H9 (cell line): Measurements from ENCODE around the gene PRTG. TPM values are rescaled to one million over a fixed set of nuclear protein-coding genes. Genes with fewer than 3 reads are reported as not detected.

ENCODE experiments used
- DNase-seq: peaks from one replicate; pipeline ENCODE4 v3.0.0-alpha.2; 2017
- H2AFZ ChIP-seq: one replicate; pipeline ENCODE4 v1.6.1; 2013; ENCODE audit warnings: mild to moderate bottlenecking, low read length, control low read depth, moderate library complexity
- H2AK5ac ChIP-seq: 2 replicates; pipeline ENCODE4 v1.6.1; 2013; ENCODE audit warnings: low read length, control low read depth, mixed read lengths; ENCODE audit not compliant: insufficient read length
- H2BK120ac ChIP-seq: one replicate; pipeline ENCODE4 v1.6.1; 2013; ENCODE audit warnings: low read depth, mild to moderate bottlenecking, low read length, control low read depth, inconsistent platforms; ENCODE audit not compliant: poor library complexity, severe bottlenecking
- H2BK12ac ChIP-seq: 2 replicates; pipeline ENCODE4 v1.6.1; 2013; ENCODE audit warnings: low read length, control low read depth, mixed read lengths, low read depth; ENCODE audit not compliant: insufficient read length
- H2BK15ac ChIP-seq: 2 replicates; pipeline ENCODE4 v1.6.1; 2013; ENCODE audit warnings: low read depth, low read length, control low read depth
- H2BK20ac ChIP-seq: one replicate; pipeline ENCODE4 v1.6.1; 2013; ENCODE audit warnings: low read depth, mild to moderate bottlenecking, low read length, control low read depth, inconsistent platforms; ENCODE audit not compliant: poor library complexity, severe bottlenecking
- H2BK5ac ChIP-seq: 2 replicates; pipeline ENCODE4 v1.6.1; 2013; ENCODE audit warnings: low read length, control low read depth, mixed read lengths; ENCODE audit not compliant: insufficient read length
- H3K14ac ChIP-seq: 2 replicates; pipeline ENCODE4 v1.6.1; 2013; ENCODE audit warnings: low read length, control low read depth; ENCODE audit not compliant: insufficient read depth
- H3K18ac ChIP-seq: 2 replicates; pipeline ENCODE4 v1.6.1; 2013; ENCODE audit warnings: low read depth, mild to moderate bottlenecking, mixed read lengths, low read length, control low read depth; ENCODE audit not compliant: insufficient read length
- H3K23ac ChIP-seq: 2 replicates; pipeline ENCODE4 v1.6.1; 2013; ENCODE audit warnings: low read length, control low read depth, mixed read lengths, low read depth; ENCODE audit not compliant: insufficient read length
- H3K23me2 ChIP-seq: 2 replicates; pipeline ENCODE4 v1.6.1; 2013; ENCODE audit warnings: low read depth, mild to moderate bottlenecking, mixed read lengths, low read length, control low read depth; ENCODE audit not compliant: insufficient read length, poor library complexity, severe bottlenecking
- H3K27ac ChIP-seq: 2 replicates; pipeline ENCODE4 v1.5.1; 2013; ENCODE audit warnings: low read length, control low read depth, mixed read lengths, low read depth; ENCODE audit not compliant: insufficient read length
- H3K27me3 ChIP-seq: 2 replicates; pipeline ENCODE4 v1.6.1; 2013; ENCODE audit warnings: low read length, control low read depth, inconsistent platforms; ENCODE audit not compliant: insufficient read depth
- H3K4ac ChIP-seq: 2 replicates; pipeline ENCODE4 v1.6.1; 2013; ENCODE audit warnings: low read depth, mild to moderate bottlenecking, control low read depth, inconsistent platforms, low read length, moderate library complexity
- H3K4me1 ChIP-seq: 2 replicates; pipeline ENCODE4 v1.6.1; 2013; ENCODE audit warnings: low read length, control low read depth, inconsistent platforms; ENCODE audit not compliant: insufficient read depth
- H3K4me2 ChIP-seq: 2 replicates; pipeline ENCODE4 v1.6.1; 2013; ENCODE audit warnings: low read length, control low read depth, mixed read lengths; ENCODE audit not compliant: insufficient read length, insufficient read depth
- H3K56ac ChIP-seq: 2 replicates; pipeline ENCODE4 v1.6.1; 2013; ENCODE audit warnings: low read depth, mild to moderate bottlenecking, mixed read lengths, low read length, control low read depth; ENCODE audit not compliant: insufficient read length
- H3K79me1 ChIP-seq: 2 replicates; pipeline ENCODE4 v1.6.1; 2013; ENCODE audit warnings: low read depth, mild to moderate bottlenecking, moderate library complexity, low read length, control low read depth, inconsistent platforms; ENCODE audit not compliant: insufficient read depth, poor library complexity, severe bottlenecking
- H3K79me2 ChIP-seq: 2 replicates; pipeline ENCODE4 v1.6.1; 2013; ENCODE audit warnings: low read length, control low read depth, inconsistent platforms; ENCODE audit not compliant: insufficient read depth
- H3K9ac ChIP-seq: 2 replicates; pipeline ENCODE4 v1.6.1; 2013; ENCODE audit warnings: low read length, control low read depth, mixed read lengths; ENCODE audit not compliant: insufficient read length; ENCODE audit errors: extremely low read depth
- H3K9me3 ChIP-seq: one replicate; pipeline ENCODE4 v1.6.1; 2013; ENCODE audit warnings: low read depth, low read length, inconsistent platforms; ENCODE audit not compliant: control insufficient read depth
- H3T11ph ChIP-seq: one replicate; pipeline ENCODE4 v1.6.1; 2013; ENCODE audit warnings: mild to moderate bottlenecking, low read length, control low read depth, inconsistent platforms
- H4K20me1 ChIP-seq: one replicate; pipeline ENCODE4 v1.6.1; 2013; ENCODE audit not compliant: control insufficient read depth, insufficient read length, insufficient read depth
- H4K5ac ChIP-seq: 2 replicates; pipeline ENCODE4 v1.6.1; 2013; ENCODE audit warnings: low read depth, mild to moderate bottlenecking, mixed read lengths, low read length, control low read depth; ENCODE audit not compliant: insufficient read length
- H4K8ac ChIP-seq: replicated peaks from 2 replicates; pipeline ENCODE4 v1.6.1; 2013; ENCODE audit warnings: low read length, control low read depth, mixed read lengths, low read depth; ENCODE audit not compliant: insufficient read length
- H4K91ac ChIP-seq: 2 replicates; pipeline ENCODE4 v1.6.1; 2013; ENCODE audit warnings: low read depth, mild to moderate bottlenecking, moderate library complexity, mixed read lengths, low read length, control low read depth; ENCODE audit not compliant: insufficient read length
- H3K27ac Mint-ChIP-seq, 3 experiments: 2 replicates in 2 of 3; 3 replicates in 1 of 3; pipeline ENCODE4 v1.8.0; 2020 to 2021; ENCODE audit warnings: mixed read lengths in 3 of 3, mild to moderate bottlenecking in 1 of 3, moderate library complexity in 1 of 3
- H3K27me3 Mint-ChIP-seq: 2 replicates; pipeline ENCODE4 v1.8.0; 2021; ENCODE audit warnings: low read depth, mild to moderate bottlenecking, moderate library complexity, mixed read lengths
- H3K36me3 Mint-ChIP-seq, 3 experiments: 2 replicates in 2 of 3; 3 replicates in 1 of 3; pipeline ENCODE4 v1.8.0; 2020 to 2021; ENCODE audit warnings: low read depth in 3 of 3, mixed read lengths in 3 of 3; ENCODE audit not compliant: insufficient read depth in 1 of 3
- H3K4me1 Mint-ChIP-seq, 2 experiments: 2 replicates each; pipeline ENCODE4 v1.8.0; 2020; ENCODE audit warnings: mixed read lengths in 2 of 2
- H3K4me3 Mint-ChIP-seq, 2 experiments: 2 replicates in 1 of 2; 3 replicates in 1 of 2; pipeline ENCODE4 v1.8.0; 2020 to 2021; ENCODE audit warnings: mild to moderate bottlenecking in 2 of 2, mixed read lengths in 2 of 2, moderate library complexity in 1 of 2
- H3K9me3 Mint-ChIP-seq, 2 experiments: 2 replicates in 1 of 2; 3 replicates in 1 of 2; pipeline ENCODE4 v1.8.0; 2020; ENCODE audit warnings: mild to moderate bottlenecking in 2 of 2, mixed read lengths in 2 of 2, moderate library complexity in 1 of 2
- CTCF ChIP-seq: fragments of 200-600 bp; sonication (generic); conservative IDR thresholded peaks from 3 replicates; pipeline ENCODE4 v1.8.0; 2021; ENCODE audit warnings: antibody characterized with exemption, mild to moderate bottlenecking
- WGBS: extraction: QIAGEN DNeasy Blood & Tissue Kit; methylation state at CpG from one replicate; pipeline ENCODE4 v1.1.7; 2013; ENCODE audit warnings: missing lambda C conversion rate, low lambda C conversion rate, mixed read lengths; ENCODE audit not compliant: insufficient read length; ENCODE audit errors: extremely low coverage; 5-methylcytosine and 5-hydroxymethylcytosine counted together
- total RNA-seq: library from RNA; stranded (reverse); gene quantifications from 2 replicates; pipeline ENCODE4 v1.2.1, GENCODE V29; 2021

The PRTG gene
- total RNA-seq, 1 experiment from 2014 or later, result 5.7 TPM

- no peaks in the 10 kb centered on the region for H3K9me3 ChIP-seq
- Mint-ChIP-seq H3K4me3 (no peak overlapping the region), H3K9me3 (no peaks in the 10 kb centered on the region), H3K27ac (no peak overlapping the region), H3K27me3 (peaks cover 2% of the 10 kb centered on the region; the same call in 1 of the 2 replicates), H3K4me1 (no peaks in the 10 kb centered on the region), H3K36me3 (no peaks in the 10 kb centered on the region)
- no peak overlapping the region for H3K23ac ChIP-seq
- WGBS, result no CpG with 5 or more reads among the region's 1 CpG
- no peak overlapping the region for H3K14ac ChIP-seq
- H4K91ac ChIP-seq, result no peak overlapping the region
- no peak for DNase-seq
- H3K9ac ChIP-seq, result no peak overlapping the region
- H3K27me3 ChIP-seq, result no peaks in the 10 kb centered on the region
- TF ChIP-seq CTCF, result no peak
- no peak overlapping the region for H2BK120ac ChIP-seq
- H3K27ac ChIP-seq, result no peak overlapping the region
- no peak overlapping the region for H3K18ac ChIP-seq
- no peak overlapping the region for H2AK5ac ChIP-seq
- H3K4me2 ChIP-seq, result no peak overlapping the region
- no peak overlapping the region for H3K4ac ChIP-seq
- no peak overlapping the region for H2BK15ac ChIP-seq
- no peak overlapping the region for H3K56ac ChIP-seq
- H2BK20ac ChIP-seq, result no peak overlapping the region
- H4K5ac ChIP-seq, result no peak overlapping the region
- H2BK12ac ChIP-seq, result no peak overlapping the region
- no peaks in the 10 kb centered on the region for H3K79me2 ChIP-seq
- no peak overlapping the region for H2BK5ac ChIP-seq
- no peak overlapping the region for H4K8ac ChIP-seq
- H3K23me2 ChIP-seq, result no peaks in the 10 kb centered on the region
- no peaks in the 10 kb centered on the region for H3K4me1 ChIP-seq
- no peaks in the 10 kb centered on the region for H3K79me1 ChIP-seq
- H3T11ph ChIP-seq, result no peak overlapping the region
- H2AFZ ChIP-seq, result no peak overlapping the region
- H4K20me1 ChIP-seq, result no peaks in the 10 kb centered on the region
These were observed 109.2 kb downstream of the PRTG start for GRCh38 chr15:55633731-55634130.
